Vagina (tissue), 2 donors: ENCODE data around the gene ZNF853.
"Not testable (repeated sequence)": the region's sequence is repeated elsewhere in the genome, so short reads cannot be mapped to it uniquely, and the experiment has no call there.

Source experiments
- CTCF ChIP-seq, 3 experiments: fragments of 450-650 bp in 2 of 3; fragments of 200-600 bp in 1 of 3; sonication (generic) in 1 of 3; IDR thresholded peaks; one replicate each; pipeline ENCODE4 v1.5.1; 2017 to 2019; ENCODE audit warnings: antibody characterized with exemption in 3 of 3, mild to moderate bottlenecking in 2 of 3, moderate library complexity in 2 of 3
- POLR2AphosphoS5 ChIP-seq, 2 donors: sonication (generic); formaldehyde crosslinking; IDR thresholded peaks; one replicate each; pipeline ENCODE4 v1.9.0; 2017; ENCODE audit warnings: antibody characterized with exemption in 2 of 2, mild to moderate bottlenecking in 2 of 2, low read depth in 1 of 2; ENCODE audit not compliant: insufficient read depth in 1 of 2

GRCh38 chr7:6670851-6671250, 55.4 kb downstream of the ZNF853 start:
- not testable (repeated sequence) for TF ChIP-seq POLR2AphosphoS5 (IDR thresholded peaks at IDR 0.05; ENCODE audit: insufficient read depth in 1 of 2, low read depth in 1 of 2); CTCF (IDR thresholded peaks at IDR 0.05)
